H1 (cell line): ENCODE data around the gene ITGA5. TPM values are rescaled to one million over a fixed set of nuclear protein-coding genes. Genes with fewer than 3 reads are reported as not detected.

Experiments
- CTCF ChIA-PET: fragments of 300-600 bp; sonication (Branson Sonifier 250); formaldehyde crosslinking; loops from one replicate; lab custom pipeline; 2021; ENCODE audit not compliant: partially characterized antibody; lab: Charles Lee
- POLR2A ChIA-PET: fragments of 300-600 bp; sonication (Branson Sonifier 250); formaldehyde crosslinking; loops from one replicate; lab custom pipeline; 2021; ENCODE audit warnings: inconsistent platforms; ENCODE audit not compliant: partially characterized antibody; lab: Charles Lee
- DNase-seq, 2 experiments: peaks; one replicate each; pipeline versions ENCODE4 v3.0.0 to v3.0.0-alpha.2; 2010 to 2022; ENCODE audit warnings: low spot score in 2 of 2, low read depth in 1 of 2, mixed read lengths in 1 of 2
- FAIRE-seq: peaks from 2 replicates; lab custom pipeline; 2011; peaks lifted over from hg19 to GRCh38; lab: Jason Lieb, UNC
- H2AFZ ChIP-seq: 2 replicates; pipeline ENCODE4 v1.8.1; 2012; ENCODE audit warnings: low read length, inconsistent platforms
- H2AK5ac ChIP-seq: 2 replicates; pipeline ENCODE4 v1.6.1; 2013; ENCODE audit warnings: low read depth, low read length
- H2BK120ac ChIP-seq: replicated peaks from 2 replicates; pipeline ENCODE3; 2013; ENCODE audit warnings: low read depth, low read length, inconsistent platforms
- H2BK12ac ChIP-seq: 2 replicates; pipeline ENCODE4 v1.6.1; 2013; ENCODE audit warnings: low read depth, low read length
- H2BK15ac ChIP-seq: 2 replicates; pipeline ENCODE4 v1.6.1; 2013; ENCODE audit warnings: low read length
- H2BK20ac ChIP-seq: 2 replicates; pipeline ENCODE4 v1.6.1; 2013; ENCODE audit warnings: low read length
- H2BK5ac ChIP-seq: 2 replicates; pipeline ENCODE4 v1.6.1; 2013; ENCODE audit warnings: low read depth, low read length
- H3K14ac ChIP-seq: 2 replicates; pipeline ENCODE4 v1.6.1; 2013; ENCODE audit warnings: inconsistent platforms; ENCODE audit not compliant: insufficient read length
- H3K18ac ChIP-seq: 2 replicates; pipeline ENCODE4 v1.6.1; 2013; ENCODE audit warnings: low read length; ENCODE audit errors: extremely low read depth
- H3K23ac ChIP-seq: 2 replicates; pipeline ENCODE4 v1.6.1; 2013; ENCODE audit warnings: inconsistent platforms; ENCODE audit not compliant: insufficient read length
- H3K23me2 ChIP-seq: 2 replicates; pipeline ENCODE4 v1.6.1; 2013; ENCODE audit warnings: low read depth, low read length
- H3K27ac ChIP-seq: 2 replicates; pipeline ENCODE4 v1.6.1; 2011; ENCODE audit warnings: low read depth, low read length, inconsistent platforms
- H3K27me3 ChIP-seq, 4 experiments: replicated peaks in 1 of 4; 1 replicate in 1 of 4; 2 replicates in 3 of 4; pipeline versions ENCODE4 v1.6.1 to v1.8.1; 2011 to 2013; ENCODE audit warnings: low read length in 3 of 4, mild to moderate bottlenecking in 3 of 4, inconsistent platforms in 2 of 4, mixed read lengths in 2 of 4, moderate library complexity in 1 of 4; ENCODE audit not compliant: control insufficient read depth in 3 of 4, insufficient read depth in 3 of 4; ENCODE audit errors: extremely low read depth in 1 of 4
- H3K36me3 ChIP-seq, 4 experiments: 2 replicates each; pipeline versions ENCODE4 v1.6.1 to v1.8.1; 2011 to 2013; ENCODE audit warnings: mild to moderate bottlenecking in 4 of 4, low read length in 3 of 4, moderate library complexity in 2 of 4, control low read depth in 1 of 4, inconsistent platforms in 1 of 4; ENCODE audit not compliant: insufficient read depth in 4 of 4, control insufficient read depth in 2 of 4
- H3K4ac ChIP-seq: replicated peaks from 2 replicates; pipeline ENCODE3; 2013; ENCODE audit warnings: low read length, low read depth, mixed read lengths, inconsistent platforms; ENCODE audit not compliant: insufficient read length
- H3K4me1 ChIP-seq, 4 experiments: replicated peaks in 1 of 4; 1 replicate in 1 of 4; 2 replicates in 3 of 4; pipeline versions ENCODE4 v1.6.1 to v1.8.1; 2011 to 2013; ENCODE audit warnings: low read length in 3 of 4, inconsistent platforms in 2 of 4, mixed read lengths in 1 of 4; ENCODE audit not compliant: insufficient read depth in 4 of 4, control insufficient read depth in 3 of 4
- H3K4me2 ChIP-seq, 2 experiments: 2 replicates each; pipeline versions ENCODE4 v1.6.1 to v1.8.1; 2011 to 2013; ENCODE audit warnings: low read depth in 2 of 2, low read length in 2 of 2, control low read depth in 1 of 2, inconsistent platforms in 1 of 2, mild to moderate bottlenecking in 1 of 2; ENCODE audit not compliant: insufficient read depth in 1 of 2
- H3K4me3 ChIP-seq, 4 experiments: fragments of 200-600, 300-600 bp in 1 of 4; sonication (generic), shearing (Covaris generic), sonication (Bioruptor Twin) in 1 of 4; 2 replicates each; pipeline versions ENCODE4 v1.5.1 to v1.8.1; 2011 to 2016; ENCODE audit warnings: low read length in 4 of 4, low read depth in 3 of 4, control low read depth in 2 of 4, inconsistent platforms in 2 of 4, mild to moderate bottlenecking in 2 of 4, mixed read lengths in 1 of 4, moderate library complexity in 1 of 4; ENCODE audit not compliant: insufficient read depth in 2 of 4; ENCODE audit errors: extremely low read depth in 1 of 4
- H3K56ac ChIP-seq: replicated peaks from 2 replicates; pipeline ENCODE3; 2013; ENCODE audit warnings: low read depth, mild to moderate bottlenecking, mixed read lengths, low read length, inconsistent platforms; ENCODE audit not compliant: insufficient read length
- H3K79me1 ChIP-seq: 2 replicates; pipeline ENCODE4 v1.6.1; 2013; ENCODE audit warnings: low read depth, low read length, control low read depth
- H3K79me2 ChIP-seq, 2 experiments: 2 replicates each; pipeline versions ENCODE4 v1.6.1 to v1.8.1; 2012 to 2013; ENCODE audit warnings: low read length in 2 of 2, mild to moderate bottlenecking in 2 of 2, inconsistent platforms in 1 of 2; ENCODE audit not compliant: insufficient read depth in 2 of 2, control insufficient read depth in 1 of 2
- H3K9ac ChIP-seq, 4 experiments: replicated peaks in 1 of 4; 1 replicate in 1 of 4; 2 replicates in 3 of 4; pipeline versions ENCODE4 v1.6.1 to v1.8.1; 2011 to 2013; ENCODE audit warnings: low read depth in 3 of 4, low read length in 3 of 4, control low read depth in 2 of 4, mild to moderate bottlenecking in 2 of 4, moderate library complexity in 2 of 4, inconsistent platforms in 1 of 4; ENCODE audit errors: extremely low read depth in 1 of 4
- H3K9me3 ChIP-seq, 2 experiments: 2 replicates each; pipeline versions ENCODE4 v1.6.1 to v1.8.1; 2012 to 2013; ENCODE audit warnings: mild to moderate bottlenecking in 2 of 2, moderate library complexity in 2 of 2, control low read depth in 1 of 2, inconsistent platforms in 1 of 2, low read depth in 1 of 2, low read length in 1 of 2, mixed read lengths in 1 of 2; ENCODE audit not compliant: insufficient read depth in 2 of 2
- H4K20me1 ChIP-seq, 2 experiments: replicated peaks in 1 of 2; 2 replicates each; pipeline versions ENCODE3 to v1.8.1; 2011 to 2013; ENCODE audit warnings: inconsistent platforms in 2 of 2, low read length in 2 of 2, mild to moderate bottlenecking in 1 of 2; ENCODE audit not compliant: insufficient read depth in 2 of 2, control insufficient read depth in 1 of 2
- H4K5ac ChIP-seq: 2 replicates; pipeline ENCODE4 v1.6.1; 2013; ENCODE audit warnings: low read length, low read depth, mixed read lengths, inconsistent platforms; ENCODE audit not compliant: insufficient read length
- H4K8ac ChIP-seq: 2 replicates; pipeline ENCODE4 v1.8.0; 2013; ENCODE audit warnings: mild to moderate bottlenecking, moderate library complexity, low read length, inconsistent platforms; ENCODE audit not compliant: insufficient read depth; ENCODE audit errors: extremely low read depth
- H4K91ac ChIP-seq: replicated peaks from 2 replicates; pipeline ENCODE3; 2013; ENCODE audit warnings: low read length, mixed read lengths, inconsistent platforms; ENCODE audit not compliant: insufficient read length
- ASH2L ChIP-seq: fragments of 200-600, 300-600 bp; sonication (generic); IDR thresholded peaks from one replicate; pipeline ENCODE4 v1.7.1; 2017; ENCODE audit warnings: low read length
- BACH1 ChIP-seq: IDR thresholded peaks from 2 replicates; pipeline ENCODE4 v1.6.1; 2012; ENCODE audit warnings: low read length, improper control_type of control experiment
- CBX5 ChIP-seq: fragments of 300-800, 300-1000 bp; sonication (generic); IDR thresholded peaks from 2 replicates; pipeline ENCODE4 v1.7.1; 2016; ENCODE audit warnings: antibody characterized with exemption, low read length, low read depth
- CTBP2 ChIP-seq: IDR thresholded peaks from 2 replicates; pipeline ENCODE4 v1.7.0; 2011; ENCODE audit warnings: borderline replicate concordance, mild to moderate bottlenecking, moderate library complexity, mixed read lengths, low read length; ENCODE audit not compliant: insufficient read depth, insufficient read length
- EZH2 ChIP-seq: fragments of 200-600 bp; sonication (generic); IDR thresholded peaks from 2 replicates; pipeline ENCODE4 v1.7.1; 2012; ENCODE audit warnings: low read depth, mild to moderate bottlenecking, moderate library complexity, low read length, inconsistent platforms; ENCODE audit not compliant: severe bottlenecking
- RXRA ChIP-seq: IDR thresholded peaks from 2 replicates; pipeline ENCODE4 v1.6.1; 2011; ENCODE audit warnings: low read depth, mild to moderate bottlenecking, low read length, moderate library complexity; ENCODE audit not compliant: insufficient read depth
- SUZ12 ChIP-seq: fragments of 200-600 bp; sonication (generic); IDR thresholded peaks from 2 replicates; pipeline ENCODE4 v1.6.1; 2012; ENCODE audit warnings: mild to moderate bottlenecking, inconsistent platforms, low read length, moderate library complexity, mixed read lengths
- TCF12 ChIP-seq: IDR thresholded peaks from 2 replicates; pipeline ENCODE4 v1.6.1; 2011; ENCODE audit warnings: low read depth, mild to moderate bottlenecking, low read length
- WGBS, 2 experiments: shearing (Covaris generic) in 1 of 2; methylation state at CpG; one replicate each; pipeline versions ENCODE4 v1.1.6 to v1.1.7; 2013 to 2015; ENCODE audit warnings: low lambda C conversion rate in 2 of 2, mixed read lengths in 2 of 2, inconsistent platforms in 1 of 2, low coverage in 1 of 2, missing lambda C conversion rate in 1 of 2; ENCODE audit not compliant: insufficient replicate concordance in 2 of 2, insufficient coverage in 1 of 2, insufficient read length in 1 of 2; ENCODE audit errors: extremely low coverage in 1 of 2, missing lambda C conversion rate in 1 of 2; 5-methylcytosine and 5-hydroxymethylcytosine counted together
- long read RNA-seq, 2 experiments: library from RNA in 1 of 2; library from capped mRNA in 1 of 2; stranded (forward); transcript quantifications; one replicate each; pipeline ENCODE4 v2.0.0, GENCODE V29; 2021; ENCODE audit warnings: inconsistent platforms in 1 of 2
- polyA minus RNA-seq, 3 experiments: library from RNA; depleted of rRNA, polyadenylated mRNA; stranded (reverse); fragments of >200 nt; gene quantifications; 1 replicate in 2 of 3; 2 replicates in 1 of 3; pipeline ENCODE4 v1.2.3, GENCODE V29; 2011
- polyA plus RNA-seq, 7 experiments: library from polyadenylated mRNA; depleted of rRNA in 3 of 7; stranded (reverse) in 5 of 7; unstranded in 2 of 7; fragments of >200 nt in 5 of 7; fragments of 200-250 nt in 2 of 7; gene quantifications; 1 replicate in 5 of 7; 2 replicates in 1 of 7; 4 replicates in 1 of 7; pipeline versions ENCODE4 v1.2.1 to v1.2.3, GENCODE V29; 2011 to 2013; ENCODE audit warnings: missing spikeins in 2 of 7, mixed read lengths in 2 of 7
- total RNA-seq: library from RNA; stranded (reverse); fragmentation: NEBNext Ultra II Directional; extraction: Animal tissue kit (Norgen Biotek cat#: 25700); gene quantifications from 2 replicates; pipeline ENCODE4 v1.2.1, GENCODE V29; 2021

The ITGA5 gene
- 19.0 and 19.4 TPM in 2 replicates for total RNA-seq
- 11.6 and 17.7 TPM in 2 replicates for polyA plus RNA-seq (2011; rRNA removed)
- polyA plus RNA-seq (2011; cell fraction: cytosol; rRNA removed), result 10.9 TPM
- 47.4 TPM for polyA plus RNA-seq (2011; cell fraction: nucleus; rRNA removed)
- 10.4 to 19.6 TPM (median 18.1 TPM) in 4 replicates for polyA plus RNA-seq (2012, experiment 1 of 2)
- polyA plus RNA-seq (2012, experiment 2 of 2), result 20.3 TPM
- 34.1 TPM for polyA plus RNA-seq (2013, experiment 1 of 2)
- 32.9 TPM for polyA plus RNA-seq (2013, experiment 2 of 2)
- 24.0 and 36.9 TPM in 2 replicates for polyA minus RNA-seq (2011; rRNA and poly(A)+ RNA removed)
- polyA minus RNA-seq (2011; cell fraction: cytosol; rRNA and poly(A)+ RNA removed), result 17.8 TPM
- 22.4 TPM for polyA minus RNA-seq (2011; cell fraction: nucleus; rRNA and poly(A)+ RNA removed)
- long read RNA-seq, experiment 1, full-length matches to known transcripts, result 1 of 7 reads
- long read RNA-seq, experiment 1, partial matches to known transcripts, result 5 of 7 reads
- long read RNA-seq, experiment 1, other reads (novel, unspliced or antisense), result 1 of 7 reads
- long read RNA-seq, experiment 2, partial matches to known transcripts, result 0 of 1 reads
- long read RNA-seq, experiment 2, other reads (novel, unspliced or antisense), result 1 of 1 reads

- H3K4ac ChIP-seq, result no peak within 1 kb of the TSS
- peak within 1 kb of the TSS; percentile 74 for H2AFZ ChIP-seq
- H3K36me3 ChIP-seq, result no peaks in the 10 kb centered on the region
- no peak within 1 kb of the TSS for H2BK12ac ChIP-seq
- peaks cover 6 to 16% (median 9%) of the 10 kb centered on the region in 4 experiments for H3K4me1 ChIP-seq
- peak within 1 kb of the TSS; percentile 76 for H3K18ac ChIP-seq
- H3K9ac ChIP-seq, result peak within 1 kb of the TSS in 3 of 4 experiments; percentile 20 to 35 (median 35); a peak in 5 of 7 replicates
- peak within 1 kb of the TSS; percentile 12 for H4K91ac ChIP-seq
- H2AK5ac ChIP-seq, result no peak within 1 kb of the TSS
- ChIA-PET CTCF (interaction anchor here (0.9 to 12.1 kb wide), 8 partner anchors 10 to 154 kb away, joined by 3 to 271 read pairs (median 8); no protein-coding TSS in a partner anchor), POLR2A (interaction anchor here (0.6 to 2.0 kb wide), 7 partner anchors 8 to 138 kb away, joined by 3 to 9 read pairs (median 4); no protein-coding TSS in a partner anchor)
- peaks cover 5% of the 10 kb centered on the region for H3K23me2 ChIP-seq
- peak within 1 kb of the TSS; percentile 77; the same call in 1 of the 2 replicates for H2BK5ac ChIP-seq
- H3K56ac ChIP-seq, result no peak within 1 kb of the TSS
- H3K79me1 ChIP-seq, result no peaks in the 10 kb centered on the region
- no peak for FAIRE-seq
- H2BK120ac ChIP-seq, result peak within 1 kb of the TSS; percentile 17
- H3K79me2 ChIP-seq, result no peaks in the 10 kb centered on the region
- H3K9me3 ChIP-seq, result no peaks in the 10 kb centered on the region
- H4K5ac ChIP-seq, result no peak within 1 kb of the TSS
- peak in 1 of 2 experiments; percentile 76 for DNase-seq
- H3K4me3 ChIP-seq, result peak within 1 kb of the TSS; percentile 67 to 92 (median 76)
- H3K27me3 ChIP-seq, result peaks cover 0 to 22% (median 18%) of the 10 kb centered on the region in 4 experiments; a peak in 6 of 7 replicates
- H3K14ac ChIP-seq, result no peak within 1 kb of the TSS
- H3K23ac ChIP-seq, result no peak within 1 kb of the TSS
- H2BK15ac ChIP-seq, result no peak within 1 kb of the TSS
- peak within 1 kb of the TSS; percentile 60 for H4K8ac ChIP-seq
- peak within 1 kb of the TSS; percentile 77 to 95 for H3K4me2 ChIP-seq
- peak within 1 kb of the TSS; percentile 75; the same call in 1 of the 2 replicates for H2BK20ac ChIP-seq
- no peaks in the 10 kb centered on the region for H4K20me1 ChIP-seq
- WGBS, 2 experiments, result 11% methylated on average over 25 of the region's 46 CpGs; no CpG with 5 or more reads in 1 of the 2 experiments
- H3K27ac ChIP-seq, result no peak within 1 kb of the TSS
- no peak for TF ChIP-seq TCF12
- peak; percentile 24 for TF ChIP-seq ASH2L
- no peak for TF ChIP-seq RXRA
- TF ChIP-seq SUZ12, result 0 out of 2 replicates have a peak, but pooled peaks have one; percentile 17
- no peak for TF ChIP-seq CBX5
- TF ChIP-seq BACH1, result no peak
- peak; percentile 34 for TF ChIP-seq EZH2
- TF ChIP-seq CTBP2, result no peak
These were observed at the start of gene ITGA5 for GRCh38 chr12:54419088-54419887. TSS of gene ITGA5 (minus strand) at chr12:54419266. CDS start at chr12:54419198, 68 bp downstream.
